ENCODE data around the gene WNT3A.

Gene WNT3A

DNA sequence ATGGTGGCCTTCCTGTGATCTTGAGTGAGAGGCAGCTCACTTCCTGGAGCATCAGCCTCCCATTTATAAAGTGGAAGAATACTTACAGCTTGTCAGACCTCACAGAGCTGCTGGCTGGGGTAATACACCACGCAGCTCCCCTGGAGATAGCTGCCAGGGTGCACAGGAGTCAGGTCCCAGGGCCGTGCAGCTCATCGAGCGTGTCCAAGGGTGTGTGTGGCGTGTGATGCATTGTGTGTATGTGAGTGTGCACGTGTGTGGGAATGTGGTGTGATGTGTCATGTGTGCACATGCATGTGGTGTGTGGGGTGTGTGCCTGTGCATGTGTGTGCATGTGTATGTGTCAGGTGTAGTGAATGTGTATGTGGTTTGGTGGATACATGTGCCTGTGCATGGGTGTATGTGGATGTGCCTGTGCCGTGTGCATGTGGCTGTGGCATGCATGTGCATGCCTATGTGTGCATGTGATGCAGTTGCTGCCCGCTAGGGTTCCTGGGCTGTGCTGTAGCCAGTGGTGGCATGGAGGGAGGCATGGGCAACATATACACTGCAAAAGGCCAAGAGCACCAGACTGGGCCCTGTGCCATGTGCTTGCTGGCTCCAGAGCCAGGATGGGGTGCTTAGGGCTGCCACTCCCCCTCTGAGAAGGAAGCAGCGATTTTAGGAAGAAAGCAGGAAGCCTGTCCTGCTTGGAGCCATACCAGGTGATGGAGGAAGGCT, 24.6 kb downstream of the WNT3A start:
- H4K20me1 ChIP-seq (ENCODE audit: insufficient read depth, low read length), result no peaks in the 10 kb centered on the region
- no peak overlapping the region for H3K4me2 ChIP-seq (ENCODE audit: low read length)
- no peaks in the 10 kb centered on the region for H3K9me2 ChIP-seq (ENCODE audit: low read depth, low read length)
- H3K27ac ChIP-seq (ENCODE audit: low read depth, low read length, poor library complexity, severe bottlenecking), result no peak overlapping the region
- H3K4me1 ChIP-seq (ENCODE audit: insufficient read depth, low read length, severe bottlenecking), result no peaks in the 10 kb centered on the region
- H3K9ac ChIP-seq (ENCODE audit: low read length), result no peak overlapping the region
- no peak overlapping the region for H3K4me3 ChIP-seq (ENCODE audit: low read depth, low read length, poor library complexity, severe bottlenecking)
- H2AFZ ChIP-seq (ENCODE audit: low read length), result no peak overlapping the region
- H3K27me3 ChIP-seq (ENCODE audit: insufficient read depth, low read length), result peaks cover 3% of the 10 kb centered on the region; the same call in 1 of the 2 replicates
- peaks cover 6% of the 10 kb centered on the region for H3K9me3 ChIP-seq (ENCODE audit: low read length)
- H3F3A ChIP-seq (ENCODE audit: insufficient read depth, low read length), result no peaks in the 10 kb centered on the region
- no peaks in the 10 kb centered on the region for H3K36me3 ChIP-seq (ENCODE audit: insufficient read depth, low read length)
- no peaks in the 10 kb centered on the region for H3K79me2 ChIP-seq (ENCODE audit: insufficient read depth, low read length)
- TF ChIP-seq CTCF (IDR thresholded peaks at IDR 0.05; ENCODE audit: low read length) (no peak), EZH2 (IDR thresholded peaks at IDR 0.05; ENCODE audit: borderline replicate concordance, low read length) (no peak)

DNA sequence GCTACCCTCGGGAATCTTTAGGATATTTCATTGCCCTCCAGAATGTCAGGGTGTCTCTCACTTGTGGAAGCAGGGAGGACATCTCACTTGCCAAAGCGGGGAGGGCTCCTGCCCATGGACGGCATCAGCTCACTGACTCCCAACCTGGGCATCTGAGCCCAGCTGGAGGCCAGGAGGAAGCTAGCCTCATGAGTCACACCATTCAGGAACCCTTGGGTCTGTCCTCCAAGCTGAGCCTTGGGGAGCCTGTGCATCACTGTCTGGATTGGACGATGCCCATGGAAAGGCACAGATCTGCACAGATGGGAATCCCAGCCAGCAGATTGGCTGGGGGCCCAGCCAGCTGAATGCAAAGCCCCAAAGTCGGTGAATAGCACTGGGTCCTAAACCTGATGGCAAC, 25.2 kb downstream of the WNT3A start:
- peaks cover 6% of the 10 kb centered on the region for H3K9me3 ChIP-seq (ENCODE audit: low read length)

GRCh38 chr1:228033376-228033775, 26.6 kb downstream of the WNT3A start:
- H2AFZ ChIP-seq (ENCODE audit: low read length), result no peak overlapping the region
- TF ChIP-seq EZH2 (IDR thresholded peaks at IDR 0.05; ENCODE audit: borderline replicate concordance, low read length) (no peak), CTCF (IDR thresholded peaks at IDR 0.05; ENCODE audit: low read length) (no peak)
- H3F3A ChIP-seq (ENCODE audit: insufficient read depth, low read length), result no peaks in the 10 kb centered on the region
- no peak overlapping the region for H3K4me3 ChIP-seq (ENCODE audit: low read depth, low read length, poor library complexity, severe bottlenecking)
- peaks cover 6% of the 10 kb centered on the region for H3K9me3 ChIP-seq (ENCODE audit: low read length)
- no peak overlapping the region for H3K27ac ChIP-seq (ENCODE audit: low read depth, low read length, poor library complexity, severe bottlenecking)
- peaks cover 3% of the 10 kb centered on the region; the same call in 1 of the 2 replicates for H3K27me3 ChIP-seq (ENCODE audit: insufficient read depth, low read length)
- no peak overlapping the region for H3K4me2 ChIP-seq (ENCODE audit: low read length)
- no peaks in the 10 kb centered on the region for H3K79me2 ChIP-seq (ENCODE audit: insufficient read depth, low read length)
- no peak overlapping the region for H3K9ac ChIP-seq (ENCODE audit: low read length)
- no peaks in the 10 kb centered on the region for H3K36me3 ChIP-seq (ENCODE audit: insufficient read depth, low read length)
- H3K4me1 ChIP-seq (ENCODE audit: insufficient read depth, low read length, severe bottlenecking), result no peaks in the 10 kb centered on the region
- no peaks in the 10 kb centered on the region for H3K9me2 ChIP-seq (ENCODE audit: low read depth, low read length)
- no peaks in the 10 kb centered on the region for H4K20me1 ChIP-seq (ENCODE audit: insufficient read depth, low read length)

More for the DNA sequence above, 25.2 kb downstream of the WNT3A start:
- Histone ChIP-seq H3K27ac (ENCODE audit: low read depth, low read length, poor library complexity, severe bottlenecking) (no peak overlapping the region), H2AFZ (ENCODE audit: low read length) (no peak overlapping the region), H4K20me1 (ENCODE audit: insufficient read depth, low read length) (no peaks in the 10 kb centered on the region), H3K4me1 (ENCODE audit: insufficient read depth, low read length, severe bottlenecking) (no peaks in the 10 kb centered on the region), H3K9me2 (ENCODE audit: low read depth, low read length) (no peaks in the 10 kb centered on the region), H3K79me2 (ENCODE audit: insufficient read depth, low read length) (no peaks in the 10 kb centered on the region), H3F3A (ENCODE audit: insufficient read depth, low read length) (no peaks in the 10 kb centered on the region), H3K27me3 (ENCODE audit: insufficient read depth, low read length) (peaks cover 3% of the 10 kb centered on the region; the same call in 1 of the 2 replicates), H3K9ac (ENCODE audit: low read length) (no peak overlapping the region), H3K4me2 (ENCODE audit: low read length) (no peak overlapping the region), H3K36me3 (ENCODE audit: insufficient read depth, low read length) (no peaks in the 10 kb centered on the region), H3K4me3 (ENCODE audit: low read depth, low read length, poor library complexity, severe bottlenecking) (no peak overlapping the region)
- no peak for TF ChIP-seq CTCF (IDR thresholded peaks at IDR 0.05; ENCODE audit: low read length)
- no peak for TF ChIP-seq EZH2 (IDR thresholded peaks at IDR 0.05; ENCODE audit: borderline replicate concordance, low read length)

Measured in OCI-LY1 (cell line).